HL-60/S4 treated with retinoic acid at 250 ng/mL for 4 days and 3 days (cell line): Measurements from ENCODE around the gene CIB4.

ENCODE experiments used
- in situ Hi-C: fragments of 300-500 bp; cut with MboI; formaldehyde crosslinking; loops from 2 replicates; pipeline ENCODE4 v1.7.0; 2022; ENCODE audit warnings: low sequenced_read_pairs

The CIB4 gene

DNA sequence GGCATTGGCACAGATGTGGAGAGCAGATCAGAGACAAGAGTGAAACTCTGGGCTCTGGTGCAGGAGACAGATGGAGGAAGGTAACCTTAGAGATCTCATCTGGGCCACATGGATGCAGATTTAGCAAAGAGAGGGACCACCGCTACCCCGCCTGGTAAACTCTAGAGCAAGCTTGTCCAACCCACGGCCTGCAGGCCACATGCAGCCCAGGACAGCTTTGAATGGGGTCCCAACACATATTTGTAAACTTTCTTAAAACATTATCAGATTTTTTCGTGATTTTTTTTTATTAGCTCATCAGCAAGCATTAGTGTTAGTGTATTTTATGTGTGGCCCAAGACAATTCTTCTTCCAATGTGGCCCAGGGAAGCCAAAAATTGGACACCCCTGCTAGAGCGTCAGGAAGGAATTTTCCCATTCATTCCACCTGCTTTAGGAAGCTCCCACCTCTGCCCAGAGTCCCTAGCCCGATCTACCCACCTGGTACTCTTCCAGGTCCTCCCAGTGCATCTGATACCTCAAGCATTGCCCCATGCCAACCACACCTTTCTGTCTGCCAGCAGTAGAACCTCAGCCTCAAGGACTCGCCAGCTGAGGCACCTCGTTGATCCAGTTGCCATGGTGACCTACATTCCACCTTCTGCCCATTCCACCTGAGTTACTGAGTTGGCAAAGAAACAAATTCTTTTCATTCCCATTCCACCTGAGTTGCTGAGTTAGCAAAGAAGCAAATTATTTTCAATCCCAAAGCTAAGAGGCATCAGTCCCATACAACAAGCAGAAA lies at the start of gene CIB4:
Gene CIB4, minus strand, starts transcription at position 586 of the 784 bp plus-strand sequence. Its CDS starts 52 bp downstream, at position 534.
- in situ Hi-C loops: no loop called here

DNA sequence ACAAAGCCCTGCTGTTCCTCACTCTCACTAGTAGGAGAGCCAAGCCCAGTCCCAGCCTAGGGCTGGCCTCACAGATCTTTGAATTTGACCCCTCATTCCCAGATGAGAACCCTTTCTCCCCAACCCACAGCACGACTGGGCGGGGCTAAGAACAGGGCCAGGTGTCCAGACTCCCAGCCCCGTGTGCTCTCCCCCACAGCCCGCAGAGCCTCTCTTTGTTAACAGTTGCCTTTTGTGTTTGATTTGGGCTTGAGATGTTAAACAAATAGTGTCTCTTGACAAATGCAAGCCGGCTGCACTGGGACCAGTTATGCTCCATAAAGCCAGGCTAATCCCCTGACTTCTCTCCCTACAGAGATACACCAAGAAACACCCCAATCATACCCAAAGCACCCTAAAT lies 46.6 kb upstream of the CIB4 start:
- in situ Hi-C loops: no loop called here

DNA sequence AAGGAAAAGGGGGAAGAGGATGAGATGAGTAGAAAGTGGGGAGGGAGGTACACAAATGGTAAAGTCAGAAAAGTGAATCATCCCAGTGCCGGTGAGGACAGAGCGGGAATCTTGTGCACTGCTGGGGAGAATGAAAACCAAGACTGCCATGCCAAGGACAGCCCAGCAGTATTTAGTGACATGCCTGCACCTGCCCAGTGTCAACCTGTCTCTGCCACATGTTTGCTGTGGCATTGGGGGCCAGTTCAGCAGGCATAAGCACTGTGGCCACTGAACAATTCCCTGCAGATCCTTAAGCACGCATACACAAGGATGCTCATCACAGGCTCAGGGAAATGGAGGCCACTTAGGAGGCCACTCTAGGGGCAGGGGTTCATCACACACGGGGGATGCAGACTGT lies 46.2 kb upstream of the CIB4 start:
- in situ Hi-C loops: no loop called here

DNA sequence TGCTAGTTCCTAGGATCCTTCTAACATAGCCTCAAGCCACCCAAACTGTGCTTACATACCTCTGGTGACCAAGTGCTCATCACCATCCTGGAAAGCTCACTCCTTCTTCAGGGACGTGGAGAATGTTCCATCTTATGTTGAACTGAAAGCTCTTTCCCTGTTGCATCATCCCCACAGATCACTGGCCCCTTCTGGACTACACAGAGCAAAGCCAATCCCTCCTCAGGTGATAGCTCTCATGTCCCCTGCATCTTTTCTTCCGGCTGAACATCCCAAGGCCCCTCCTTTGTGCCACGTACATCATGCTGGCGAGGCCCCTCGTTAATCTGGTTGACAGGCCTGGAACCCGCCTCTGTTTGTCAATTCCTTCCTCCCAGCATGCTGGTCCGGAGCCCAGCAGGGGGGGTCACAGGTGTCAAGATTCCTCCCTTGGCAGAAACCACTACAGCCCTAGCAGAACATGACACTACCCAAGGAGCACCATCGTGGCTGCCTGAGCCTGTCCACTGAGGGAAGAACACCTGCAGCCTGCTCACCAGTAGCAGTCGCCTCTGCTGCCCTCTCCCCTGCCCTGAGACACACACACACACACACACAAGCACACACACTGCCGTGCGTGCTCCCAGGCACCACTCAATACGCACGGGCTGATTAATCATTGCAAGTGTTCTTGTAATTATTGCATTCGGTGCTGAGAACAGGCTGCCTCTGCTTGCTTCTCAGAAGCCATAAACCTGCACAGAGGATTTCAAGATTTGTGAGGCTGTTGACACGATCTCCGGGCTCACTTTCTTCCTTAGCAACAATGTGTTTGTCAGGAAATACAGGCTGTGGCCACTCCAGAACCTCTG lies 45.0 kb upstream of the CIB4 start:
- in situ Hi-C loops: no loop called here

DNA sequence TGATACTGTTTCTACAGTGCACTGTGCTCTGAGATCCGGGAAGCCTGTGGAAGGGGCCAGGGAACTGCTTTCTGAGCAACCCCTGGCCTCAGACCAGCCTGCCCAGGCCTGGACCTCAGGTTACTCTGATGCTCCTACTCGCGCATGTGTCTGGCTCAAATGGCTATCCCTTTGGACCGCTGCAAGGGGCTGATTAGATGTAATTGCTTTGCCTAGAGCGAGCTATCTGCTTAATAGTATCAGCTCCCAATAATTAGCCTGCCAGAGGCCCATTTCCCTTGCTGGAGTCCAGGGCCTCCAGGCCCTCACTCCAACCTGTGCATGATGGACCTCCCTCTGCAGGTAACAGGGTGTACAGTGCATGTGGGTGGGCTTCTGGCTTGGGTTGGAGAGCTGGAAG lies 44.2 kb upstream of the CIB4 start:
- in situ Hi-C loops: no loop called here

DNA sequence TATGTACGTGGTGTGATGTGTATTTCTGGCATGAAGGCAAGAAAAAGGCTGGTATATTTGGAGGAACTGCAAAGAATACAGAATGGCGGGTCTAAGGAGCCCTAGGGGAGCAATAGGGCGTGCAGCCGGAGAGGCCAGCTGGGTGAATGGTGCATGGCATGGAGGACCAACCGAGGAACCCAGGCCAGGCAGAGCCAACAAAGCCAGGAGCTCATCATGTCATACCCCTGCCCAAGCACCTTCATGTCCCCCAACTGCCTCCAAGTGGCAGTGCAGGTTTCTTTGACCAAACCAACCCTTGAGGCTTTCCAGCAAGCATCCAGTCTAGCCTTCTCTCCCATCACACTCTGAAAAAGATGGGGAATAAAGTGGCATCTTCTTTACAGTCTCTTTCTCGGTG lies 42.4 kb upstream of the CIB4 start:
- in situ Hi-C loops: no loop called here

DNA sequence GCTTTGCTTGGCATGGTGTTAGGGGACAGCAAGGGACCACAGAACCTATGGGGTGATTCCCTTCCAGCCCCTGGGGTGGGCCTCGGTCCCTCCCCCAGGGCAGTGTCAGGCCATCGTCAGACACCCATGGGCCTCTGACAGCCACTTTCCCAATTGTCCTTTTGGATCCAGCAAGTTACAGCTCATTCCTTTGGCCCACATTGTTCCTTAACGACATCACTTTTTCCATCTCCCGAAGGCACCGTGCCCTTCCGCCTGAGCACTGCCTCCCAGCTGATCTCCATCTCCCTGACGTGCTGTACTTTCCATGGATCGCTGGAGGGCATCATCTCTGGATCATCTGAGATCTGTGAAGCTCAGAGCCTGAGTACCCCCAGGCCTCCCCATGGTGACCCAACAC lies 41.0 kb upstream of the CIB4 start:
- in situ Hi-C loops: no loop called here

DNA sequence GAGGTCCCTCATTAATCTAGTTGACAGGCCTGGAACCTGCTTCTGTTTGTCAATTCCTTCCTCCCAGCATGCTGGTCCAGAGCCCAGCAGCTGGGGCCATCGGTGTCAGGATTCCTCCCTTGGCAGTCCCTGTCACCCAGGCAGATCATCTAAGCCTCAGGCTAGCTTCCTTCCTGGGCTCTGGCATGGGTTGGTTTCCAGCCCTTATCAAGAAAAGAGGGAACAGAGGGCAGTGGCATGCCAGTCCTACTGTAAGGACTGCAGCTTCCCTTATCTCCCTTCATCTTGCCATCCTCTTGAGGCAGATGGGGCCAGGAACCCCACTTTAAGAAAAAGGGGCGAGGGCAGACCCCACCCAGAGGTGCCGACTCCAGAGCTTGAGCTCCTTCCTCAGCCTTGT lies 40.5 kb upstream of the CIB4 start:
- in situ Hi-C loops: no loop called here

DNA sequence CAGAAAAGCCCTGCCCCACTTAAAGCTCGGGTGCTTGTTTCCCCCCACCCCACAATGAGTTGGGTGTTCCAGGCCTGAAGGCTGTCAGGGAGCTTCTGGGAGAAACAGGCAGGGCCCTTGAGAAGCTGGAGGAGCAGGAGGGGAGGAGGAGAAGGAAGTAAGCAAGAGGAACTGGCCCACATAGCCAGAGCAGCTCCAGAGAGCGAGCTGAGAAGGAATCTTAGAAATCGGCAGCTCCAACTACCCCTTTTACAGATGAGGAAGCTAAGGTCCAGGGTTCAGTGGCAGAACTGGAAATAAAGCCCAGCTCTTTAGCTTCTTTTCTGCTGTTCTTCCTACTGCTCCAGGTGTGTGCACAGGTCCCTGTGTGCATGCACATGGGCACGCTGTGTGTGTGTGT lies 38.7 kb upstream of the CIB4 start:
- in situ Hi-C loops: no loop called here

DNA sequence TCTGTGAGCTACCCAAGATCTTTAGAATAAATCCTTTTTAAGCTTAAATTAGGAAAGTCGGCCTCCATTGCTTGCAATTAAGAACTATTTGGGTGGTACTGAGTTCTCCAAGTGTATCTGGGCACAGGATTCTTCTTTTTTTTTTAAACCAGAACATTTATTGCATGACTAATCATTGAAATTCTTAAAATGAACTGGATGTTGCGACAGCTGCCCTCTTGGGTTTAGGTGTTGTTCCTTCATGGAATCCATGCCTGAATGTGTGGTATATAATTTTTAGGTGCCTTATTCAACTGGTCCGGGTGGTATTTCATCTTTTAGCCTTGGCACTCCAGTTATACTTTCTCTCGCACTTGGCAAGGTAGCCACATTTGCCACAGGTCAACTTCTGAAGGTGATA lies 36.9 kb upstream of the CIB4 start:
- in situ Hi-C loops: no loop called here

DNA sequence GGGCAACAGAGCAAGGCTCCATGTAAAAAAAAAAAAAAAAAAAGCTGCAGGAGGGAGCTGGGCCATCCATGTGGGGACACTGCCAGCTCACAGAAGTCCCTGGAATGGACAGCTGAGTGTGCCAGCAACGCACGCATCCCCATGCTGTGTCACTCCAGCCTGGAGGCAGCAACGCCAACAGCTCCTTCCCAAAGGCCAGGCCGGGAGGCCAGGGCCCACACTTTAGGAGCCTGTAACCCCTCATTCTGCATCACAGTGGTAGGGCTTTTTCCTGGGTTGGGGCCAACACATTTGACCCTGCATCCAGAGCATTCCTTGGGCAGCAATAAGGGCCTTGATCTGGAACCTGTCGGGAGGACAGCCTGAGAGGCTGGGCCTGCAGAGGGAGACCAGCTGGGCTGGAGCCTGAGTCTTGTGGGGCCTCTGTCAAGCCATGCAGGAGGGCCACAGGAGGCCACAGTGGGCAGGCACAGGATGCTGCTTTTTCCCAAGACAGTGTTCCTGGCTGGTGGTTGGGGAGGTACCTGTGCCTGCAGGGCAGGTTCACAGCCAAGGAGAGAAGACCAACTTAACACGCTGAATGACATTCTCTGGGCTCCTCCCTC lies 34.6 kb upstream of the CIB4 start:
- in situ Hi-C loops: no loop called here

DNA sequence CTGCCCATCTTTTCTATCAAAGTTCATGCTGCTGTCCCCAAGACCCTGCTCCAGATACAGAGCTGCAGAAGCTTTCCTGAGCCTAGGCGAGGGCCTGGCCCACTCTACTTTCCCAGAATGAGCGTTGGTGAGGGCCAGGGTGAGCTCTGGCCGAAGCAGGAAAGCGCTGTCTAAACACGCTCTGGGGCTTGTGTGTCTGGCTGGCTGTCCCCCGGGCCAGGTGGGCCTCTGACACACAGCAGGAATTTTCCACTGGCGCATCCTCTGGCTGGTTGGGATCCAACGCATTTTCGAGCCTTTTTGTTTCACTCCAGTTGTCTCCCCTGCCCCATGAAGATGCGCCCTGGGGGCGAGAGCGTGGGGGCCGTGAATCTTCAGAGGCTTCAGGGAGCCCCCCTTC lies 33.6 kb upstream of the CIB4 start:
- in situ Hi-C loops: no loop called here

DNA sequence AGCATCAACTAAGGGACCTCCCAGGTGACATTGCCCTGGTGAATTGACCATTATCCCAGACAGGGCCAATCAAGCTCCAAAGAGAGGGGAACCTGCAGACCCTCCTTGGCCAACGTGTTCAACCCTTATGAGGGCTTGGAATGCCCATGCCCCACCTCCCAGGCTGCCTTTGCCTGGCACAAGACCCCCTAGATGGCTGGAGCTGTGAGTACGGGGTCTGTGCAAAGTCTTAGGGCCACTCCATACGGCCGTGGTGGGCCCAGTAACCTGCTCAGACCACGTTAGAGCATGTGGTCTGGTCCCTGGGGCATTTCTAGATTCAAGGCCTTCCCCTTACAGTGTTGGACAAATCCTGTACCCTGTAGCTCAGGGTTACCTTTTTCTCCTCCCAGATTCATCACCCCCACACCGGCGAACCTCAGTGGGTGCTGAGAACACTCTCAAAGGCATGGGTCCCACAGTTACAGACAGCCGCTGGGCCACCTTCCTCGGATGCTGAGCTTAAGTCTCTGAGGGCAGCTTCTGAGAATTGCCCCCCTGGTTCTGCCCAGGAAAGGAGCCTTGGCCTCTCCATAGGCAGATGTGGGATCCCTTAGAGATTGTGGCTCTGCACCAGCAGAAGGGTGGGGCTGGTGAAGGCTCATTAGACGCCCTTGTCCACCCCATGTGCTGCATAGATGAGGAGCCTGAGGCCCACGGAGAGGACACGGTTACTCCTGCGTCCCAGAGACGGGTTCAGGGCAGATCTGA lies 33.0 kb upstream of the CIB4 start:
- in situ Hi-C loops: no loop called here

DNA sequence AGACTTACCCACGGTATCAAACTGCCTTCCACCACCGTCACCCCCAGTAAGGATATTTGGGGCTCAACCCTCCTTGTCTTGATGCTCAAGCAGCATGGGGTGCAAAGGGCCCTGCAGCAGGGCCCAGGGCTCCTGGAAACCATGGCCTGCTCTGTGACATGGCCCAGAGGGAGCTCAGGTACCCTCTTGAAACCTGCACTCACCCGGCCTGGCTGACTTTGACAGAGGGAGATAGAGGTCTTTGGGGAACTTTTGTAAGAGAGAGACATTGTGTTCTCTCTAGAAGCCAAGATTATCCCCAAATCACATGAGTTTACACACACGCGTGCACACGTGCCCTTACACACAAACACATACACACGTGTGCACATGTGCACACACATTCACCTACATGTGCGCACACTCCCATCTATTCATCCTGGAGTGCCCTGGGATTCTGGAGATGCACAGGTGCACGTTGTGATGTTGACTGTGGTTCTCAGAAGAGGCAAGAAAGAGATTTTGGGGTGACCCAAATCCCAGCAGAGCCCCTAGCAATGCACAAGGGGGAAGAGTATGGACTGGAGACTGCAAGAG lies 31.7 kb upstream of the CIB4 start:
- in situ Hi-C loops: no loop called here

DNA sequence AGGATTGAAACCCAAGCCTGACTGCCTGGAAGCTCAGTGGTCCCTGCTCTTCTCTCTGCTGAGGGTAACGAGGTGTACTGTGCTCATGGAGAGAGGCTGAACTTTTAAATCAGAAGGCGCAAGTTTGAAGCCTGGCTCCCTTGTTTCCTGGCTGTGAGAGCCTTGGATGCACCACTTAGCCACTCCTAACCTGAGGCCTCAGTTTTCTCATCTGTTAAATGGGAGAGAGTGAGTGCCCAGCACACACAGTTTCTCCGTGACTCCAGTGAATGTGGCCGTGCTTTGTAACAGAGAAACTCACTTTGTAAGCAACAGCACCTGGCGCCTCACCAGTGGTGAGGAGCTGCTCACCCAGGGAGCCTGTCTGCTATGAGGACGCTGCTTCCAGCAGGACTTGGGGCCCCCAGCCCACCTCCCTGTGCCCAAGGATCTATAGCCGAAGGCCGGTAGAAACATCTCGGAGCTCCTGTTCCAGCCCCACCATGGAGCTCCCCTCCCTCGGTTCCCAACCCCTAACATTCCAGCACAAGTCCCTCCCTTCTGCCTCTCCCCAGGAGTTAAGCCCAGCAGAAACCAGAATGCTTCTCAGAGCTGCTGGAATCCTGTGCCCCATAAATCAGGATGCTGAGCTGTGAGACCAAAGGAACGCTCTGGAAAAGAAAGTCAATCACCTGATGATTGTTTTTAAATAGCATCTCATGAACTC lies 31.1 kb upstream of the CIB4 start:
- in situ Hi-C loops: no loop called here

DNA sequence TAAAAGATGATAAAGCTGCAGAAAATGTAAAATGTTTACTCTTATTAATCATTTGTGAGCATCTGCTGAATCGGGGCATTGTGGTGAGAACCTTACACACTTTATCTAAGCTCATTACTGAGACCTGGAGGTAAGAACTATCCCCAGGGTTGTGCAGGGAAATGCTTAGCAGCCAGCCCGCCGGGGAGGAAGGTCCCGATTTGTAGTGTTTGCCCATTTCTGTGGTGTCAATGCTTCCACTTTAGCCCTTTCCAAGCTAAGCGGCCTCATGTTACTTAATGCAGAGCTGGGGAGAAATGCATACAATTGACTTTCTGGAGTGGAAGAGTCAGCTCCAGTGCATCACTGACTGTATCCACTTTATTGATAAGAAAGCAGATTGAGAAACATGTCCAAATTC lies 30.5 kb upstream of the CIB4 start:
- in situ Hi-C loops: no loop called here

DNA sequence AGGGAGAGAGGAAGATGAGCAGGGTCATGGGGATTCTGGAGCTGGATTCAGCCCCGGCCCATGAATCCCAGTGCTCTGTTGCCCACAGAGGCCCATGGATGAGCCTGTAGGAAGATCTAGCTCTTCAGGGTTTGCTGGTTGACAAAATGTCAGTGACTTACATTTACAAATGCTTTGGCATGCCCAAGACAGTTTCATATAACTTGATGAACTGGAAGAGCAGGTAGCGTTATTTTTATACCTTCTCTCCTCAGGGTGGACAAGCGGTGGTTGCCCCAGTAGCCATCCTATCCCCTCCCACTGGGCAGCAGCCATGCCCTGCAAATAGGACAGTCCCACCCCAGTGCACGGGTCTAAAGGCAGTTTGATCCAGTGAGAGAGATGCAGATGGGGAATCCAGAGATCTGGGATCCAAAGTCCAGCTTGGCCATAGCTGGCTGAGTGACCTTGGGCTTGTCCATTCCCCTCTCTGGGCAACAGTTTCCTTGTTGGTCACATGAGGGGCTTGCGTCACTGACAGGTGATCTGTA lies 29.8 kb upstream of the CIB4 start:
- in situ Hi-C loops: no loop called here

DNA sequence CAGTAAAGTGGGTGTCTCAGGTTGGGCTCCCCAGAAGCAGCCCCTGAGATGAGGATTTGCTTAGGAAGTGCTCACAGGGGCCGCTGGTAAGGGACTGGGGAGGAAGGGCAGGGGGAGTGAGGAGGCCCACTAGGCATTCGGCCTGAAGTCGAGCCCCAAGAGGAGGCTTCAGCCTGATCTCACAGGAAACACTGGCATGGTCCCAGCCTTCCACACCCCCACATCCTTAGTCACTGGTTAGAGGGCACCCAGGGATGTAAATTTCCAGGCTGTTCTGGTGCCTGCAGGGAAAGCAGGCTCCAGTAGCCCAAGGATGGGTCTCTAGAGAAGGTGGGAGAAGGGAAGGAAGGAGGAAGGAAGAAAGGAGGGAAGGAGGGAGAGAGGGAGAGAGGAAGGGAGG lies 29.0 kb upstream of the CIB4 start:
- in situ Hi-C loops: no loop called here

DNA sequence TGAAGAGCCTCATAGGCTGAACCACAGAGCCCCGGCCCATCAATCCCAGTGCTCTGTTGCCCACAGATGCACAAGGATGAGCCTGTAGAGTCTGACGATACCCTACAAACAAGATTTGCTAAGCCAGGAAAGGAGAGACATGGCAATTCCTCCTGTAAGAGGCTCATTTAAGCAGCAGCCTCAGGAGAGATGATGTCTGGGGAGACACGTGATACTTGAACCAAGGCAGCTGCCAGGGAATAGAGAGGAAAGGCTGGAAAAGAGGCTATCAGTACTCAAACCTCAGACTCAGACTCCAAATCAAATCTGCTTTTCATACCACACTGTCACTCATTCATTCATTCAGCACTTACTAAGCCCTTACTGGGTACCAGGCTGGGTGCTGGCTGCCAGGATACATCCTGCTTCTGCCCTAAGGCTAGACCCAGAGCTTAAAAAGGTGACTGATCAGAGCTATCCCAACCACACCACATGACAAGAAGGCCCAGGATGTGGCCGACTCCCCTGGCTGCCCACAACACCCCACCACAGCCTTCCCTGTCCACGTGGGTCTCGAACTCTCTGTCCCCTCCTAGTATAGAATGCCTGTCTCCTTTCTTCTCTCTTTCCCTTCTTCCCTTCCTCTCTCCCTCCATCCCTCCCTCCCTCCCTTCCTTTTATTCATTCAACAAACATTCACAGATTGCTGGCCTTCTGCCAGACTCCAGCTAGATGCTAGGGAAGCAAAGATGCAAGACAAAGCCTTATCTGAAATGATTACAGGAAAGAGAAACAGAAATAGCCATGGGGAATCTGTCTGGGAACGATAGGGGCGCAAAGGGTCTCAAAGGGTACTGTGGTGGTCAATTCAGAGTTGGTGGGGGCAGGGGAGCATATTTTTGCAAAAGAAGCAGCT lies 27.9 kb upstream of the CIB4 start:
- in situ Hi-C loops: no loop called here
